Keratinocyte (primary cell): ENCODE measurements around the gene TMEM217.

ENCODE experiments used
- CTCF ChIP-seq, 3 experiments: IDR thresholded peaks in 1 of 3; conservative IDR thresholded peaks in 1 of 3; optimal IDR thresholded peaks in 1 of 3; 2 replicates in 2 of 3; 3 replicates in 1 of 3; pipeline versions ENCODE3 to v1.5.1; 2011; ENCODE audit warnings: low read length in 3 of 3, mild to moderate bottlenecking in 3 of 3, moderate library complexity in 2 of 3, control low read depth in 1 of 3, inconsistent platforms in 1 of 3; ENCODE audit not compliant: insufficient read depth in 2 of 3; ENCODE audit errors: extremely low read depth in 1 of 3
- EZH2 ChIP-seq: IDR thresholded peaks from one replicate; pipeline ENCODE4 v1.6.1; 2012; ENCODE audit warnings: inconsistent platforms, mild to moderate bottlenecking, low read length, moderate library complexity

GRCh38 chr6:37225350-37226169, 32.4 kb downstream of the TMEM217 start:
- TF ChIP-seq EZH2 (no peak), CTCF (optimal IDR thresholded peaks at IDR 0.05 in 1 of 3, IDR thresholded peaks at IDR 0.05 in 1 of 3, conservative IDR thresholded peaks at IDR 0.05 in 1 of 3; ENCODE audit: extremely low read depth in 1 of 3, insufficient read depth in 2 of 3, low read length in 3 of 3) (no peak)
